GM12865 (cell line): Measurements from ENCODE around the gene SSUH2.
"Not testable (repeated sequence)": the region's sequence is repeated elsewhere in the genome, so short reads cannot be mapped to it uniquely, and the experiment has no call there.

Source experiments
- DNase-seq: peaks from one replicate; pipeline ENCODE4 v3.0.0; 2010; ENCODE audit warnings: low read depth
- H3K4me3 ChIP-seq: 2 replicates; pipeline ENCODE4 v1.5.1; 2011; ENCODE audit warnings: mild to moderate bottlenecking, low read depth, low read length, control low read depth
- TF ChIP-seq, protein P1 (sequence below): IDR thresholded peaks from 2 replicates; pipeline ENCODE4 v1.5.1; 2011; ENCODE audit warnings: low read length, control low read depth, low read depth, inconsistent platforms; ENCODE audit not compliant: insufficient read depth; ENCODE audit errors: missing control alignments

The SSUH2 gene

DNA sequence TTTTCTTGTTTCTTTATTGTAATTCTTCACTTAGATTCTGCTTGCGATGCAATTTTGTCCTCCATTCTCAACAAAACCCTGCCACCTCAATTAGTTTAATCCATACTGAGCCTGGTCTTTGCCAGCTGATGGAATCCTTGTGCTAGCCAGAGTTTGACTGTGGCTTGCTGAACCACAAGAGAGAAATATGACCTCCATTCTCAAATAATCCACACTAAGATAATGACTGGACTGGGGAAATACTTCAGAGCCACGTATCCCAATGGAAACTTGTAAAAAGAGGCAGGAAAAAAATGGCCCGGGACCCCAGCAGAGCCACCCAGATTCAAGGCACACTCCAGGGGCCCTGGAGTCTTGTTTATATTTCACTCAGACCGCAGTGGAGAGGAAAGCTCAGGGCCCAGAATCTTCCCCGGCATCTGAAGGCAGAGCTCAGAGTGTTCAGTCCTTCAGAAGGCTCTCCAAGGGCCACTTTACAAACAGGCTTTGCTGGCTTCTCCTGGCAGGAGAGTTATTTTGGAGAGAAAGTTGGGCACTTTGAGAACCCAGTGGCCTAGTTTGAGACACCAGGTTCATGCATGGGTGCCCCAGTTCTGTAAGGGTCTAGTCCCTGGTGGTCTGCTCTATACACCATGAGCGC, 62.7 kb downstream of the SSUH2 start:
- no peak overlapping the region for H3K4me3 ChIP-seq
- TF ChIP-seq, protein P1, sequence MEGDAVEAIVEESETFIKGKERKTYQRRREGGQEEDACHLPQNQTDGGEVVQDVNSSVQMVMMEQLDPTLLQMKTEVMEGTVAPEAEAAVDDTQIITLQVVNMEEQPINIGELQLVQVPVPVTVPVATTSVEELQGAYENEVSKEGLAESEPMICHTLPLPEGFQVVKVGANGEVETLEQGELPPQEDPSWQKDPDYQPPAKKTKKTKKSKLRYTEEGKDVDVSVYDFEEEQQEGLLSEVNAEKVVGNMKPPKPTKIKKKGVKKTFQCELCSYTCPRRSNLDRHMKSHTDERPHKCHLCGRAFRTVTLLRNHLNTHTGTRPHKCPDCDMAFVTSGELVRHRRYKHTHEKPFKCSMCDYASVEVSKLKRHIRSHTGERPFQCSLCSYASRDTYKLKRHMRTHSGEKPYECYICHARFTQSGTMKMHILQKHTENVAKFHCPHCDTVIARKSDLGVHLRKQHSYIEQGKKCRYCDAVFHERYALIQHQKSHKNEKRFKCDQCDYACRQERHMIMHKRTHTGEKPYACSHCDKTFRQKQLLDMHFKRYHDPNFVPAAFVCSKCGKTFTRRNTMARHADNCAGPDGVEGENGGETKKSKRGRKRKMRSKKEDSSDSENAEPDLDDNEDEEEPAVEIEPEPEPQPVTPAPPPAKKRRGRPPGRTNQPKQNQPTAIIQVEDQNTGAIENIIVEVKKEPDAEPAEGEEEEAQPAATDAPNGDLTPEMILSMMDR = no peak
- DNase-seq = no peak

DNA sequence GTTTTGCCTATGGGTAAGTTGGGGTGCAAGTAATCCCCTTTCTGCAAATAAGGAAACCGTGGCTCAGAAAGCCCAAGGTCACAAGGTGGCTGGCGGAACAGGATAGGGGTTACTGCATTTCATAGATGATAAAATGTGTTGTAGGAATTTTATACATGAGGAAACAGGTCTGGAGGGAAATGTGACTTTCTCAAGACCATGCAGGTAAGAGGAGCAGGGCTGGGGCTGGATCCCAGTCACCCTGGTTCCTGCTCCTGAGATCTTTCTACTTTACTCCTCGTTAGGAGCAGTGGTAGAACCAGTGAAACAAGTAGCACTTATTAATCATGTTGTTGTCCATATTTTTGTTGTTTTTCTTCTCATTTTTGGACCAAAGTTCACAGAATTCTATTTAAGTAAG, 63.2 kb downstream of the SSUH2 start:
- TF ChIP-seq, protein P1 = no peak
- no peak overlapping the region for H3K4me3 ChIP-seq
- DNase-seq = no peak

DNA sequence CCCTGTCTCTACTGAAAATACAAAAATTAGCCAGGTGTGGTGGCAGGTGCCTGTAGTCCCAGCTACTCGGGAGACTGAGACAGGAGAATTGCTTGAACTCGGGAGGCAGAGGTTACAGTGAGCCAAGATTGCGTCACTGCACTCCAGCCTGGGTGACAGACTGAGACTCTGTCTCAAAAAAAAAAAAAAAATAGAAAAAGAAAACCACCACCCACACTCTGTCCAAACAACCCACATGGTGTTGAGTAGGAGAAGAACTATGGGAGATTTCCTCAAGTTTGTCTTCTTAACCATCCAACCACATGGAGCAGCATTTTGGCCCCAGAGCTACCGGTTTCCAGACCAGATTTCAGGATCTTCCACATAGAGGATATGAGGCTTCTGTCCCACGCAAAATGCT, 64.2 kb downstream of the SSUH2 start:
- not testable (repeated sequence) for DNase-seq, H3K4me3 ChIP-seq

DNA sequence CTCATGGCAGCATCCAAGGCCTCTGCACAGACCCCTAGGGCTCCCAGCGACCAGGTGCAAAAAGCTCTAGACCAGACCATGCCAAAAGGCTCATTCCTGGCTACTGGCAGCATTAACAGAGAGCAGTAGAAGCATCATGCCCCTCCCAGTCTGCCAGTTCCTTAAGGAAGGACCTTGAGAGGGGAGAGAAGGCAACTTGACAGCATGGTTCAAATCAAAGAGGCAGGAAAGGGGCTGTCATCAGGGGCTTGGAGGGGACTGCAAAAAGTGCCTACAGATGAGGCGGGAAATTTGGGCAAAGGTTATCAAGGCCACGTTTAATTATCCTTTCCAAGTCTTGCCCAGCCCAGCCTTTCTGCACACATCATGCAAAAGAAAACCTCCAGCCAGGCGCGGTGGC, 64.7 kb downstream of the SSUH2 start:
- no peak overlapping the region for H3K4me3 ChIP-seq
- TF ChIP-seq, protein P1 = no peak
- DNase-seq = no peak

DNA sequence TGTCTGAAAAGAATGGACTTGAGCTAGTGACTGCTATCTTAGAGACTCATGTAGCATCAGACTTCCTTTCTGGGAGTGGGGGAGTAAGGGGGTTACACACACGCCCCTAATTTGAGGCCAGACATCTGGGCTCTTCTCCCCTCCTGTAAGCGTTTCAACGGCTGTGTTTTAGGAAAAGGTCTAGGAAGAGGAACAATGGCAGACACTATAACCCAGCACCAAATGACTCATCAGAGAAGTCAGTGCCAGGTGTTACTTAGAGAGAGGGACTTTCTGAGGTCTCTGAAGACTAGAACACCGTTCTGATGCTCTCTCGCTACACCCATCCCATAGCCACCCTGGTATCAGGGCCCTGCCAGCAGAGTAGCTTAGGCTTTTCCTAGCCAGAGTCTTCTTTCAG, 65.5 kb downstream of the SSUH2 start:
- peak; percentile 70 for DNase-seq
- TF ChIP-seq, protein P1 = no peak
- no peak overlapping the region for H3K4me3 ChIP-seq

DNA sequence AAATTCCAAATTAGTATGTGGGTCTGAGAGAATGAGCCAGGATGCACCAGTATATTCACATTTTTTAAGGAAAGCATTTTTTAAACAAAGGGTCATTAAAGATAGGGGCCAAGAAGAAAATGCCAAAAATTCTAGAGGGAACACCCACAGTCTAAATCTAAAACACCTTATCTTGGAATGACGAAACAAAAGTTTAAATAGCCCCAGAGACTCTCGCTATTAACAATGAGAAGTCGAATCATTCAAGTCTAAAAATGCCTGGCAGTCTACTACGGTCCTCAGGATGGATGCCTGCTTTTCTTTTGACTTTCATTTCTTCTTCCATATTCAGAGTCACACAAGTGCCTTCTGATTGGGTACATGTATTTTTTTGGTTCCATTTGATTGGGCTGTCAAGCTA, 66.3 kb downstream of the SSUH2 start:
- H3K4me3 ChIP-seq = no peak overlapping the region
- DNase-seq = peak; percentile 21
- TF ChIP-seq, protein P1 = no peak

DNA sequence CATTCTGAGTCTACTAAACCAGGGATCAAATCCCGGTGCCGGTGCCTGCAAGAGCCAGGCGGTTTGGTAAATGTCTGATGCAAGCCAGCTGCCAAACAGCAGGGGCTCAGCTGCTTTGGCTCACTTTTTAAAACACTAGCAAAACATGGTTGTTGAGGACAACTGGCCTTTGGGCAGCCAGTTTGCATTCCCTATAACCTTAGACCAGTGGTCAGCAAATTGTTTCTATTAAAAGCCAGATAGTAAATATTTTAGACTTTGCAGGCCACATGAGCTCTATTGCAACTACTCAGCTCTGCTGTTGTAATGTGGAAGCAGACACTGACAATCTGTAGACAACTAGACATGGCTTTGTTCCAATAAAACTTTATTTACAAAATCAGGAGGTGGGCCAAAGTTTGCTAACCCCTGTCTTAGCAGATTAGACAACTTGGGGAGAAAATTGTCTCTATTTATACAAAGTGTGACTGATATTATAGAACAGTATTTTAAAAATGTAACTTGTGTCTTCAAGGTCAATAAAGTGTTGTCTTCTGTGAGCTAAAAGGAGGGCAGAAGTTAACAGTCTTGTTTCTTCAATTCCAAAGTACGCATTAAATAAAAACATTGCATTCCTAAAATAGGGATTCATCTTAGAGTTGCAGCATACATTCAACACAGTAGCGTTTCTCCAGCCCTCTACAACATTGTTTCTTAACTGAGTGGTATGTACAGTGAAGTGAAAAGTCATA, 67.6 kb downstream of the SSUH2 start:
- no peak for DNase-seq
- TF ChIP-seq, protein P1 = no peak
- no peak overlapping the region for H3K4me3 ChIP-seq
